ENCODE results near the gene ALCAM.
"Not testable (repeated sequence)": the region's sequence is repeated elsewhere in the genome, so short reads cannot be mapped to it uniquely, and the experiment has no call there.

Gene ALCAM

GRCh38 chr3:105603516-105603915, 236.8 kb downstream of the ALCAM start:
- DNase-seq, result not testable (repeated sequence)

- DNase-seq, result no peak
These were observed 239.3 kb downstream of the ALCAM start for GRCh38 chr3:105606016-105606415.

- DNase-seq, result no peak
These were observed 241.9 kb downstream of the ALCAM start for GRCh38 chr3:105608623-105609022.

GRCh38 chr3:105610473-105610872, 243.8 kb downstream of the ALCAM start:
- DNase-seq, result no peak

- no peak for DNase-seq
These were observed 244.8 kb downstream of the ALCAM start for GRCh38 chr3:105611304-105612192.

- DNase-seq, result no peak
These were observed 246.4 kb downstream of the ALCAM start for GRCh38 chr3:105613120-105613519.

- no peak for DNase-seq
These were observed 247.8 kb downstream of the ALCAM start for GRCh38 chr3:105614288-105615030.

GRCh38 chr3:105615814-105616213, 249.1 kb downstream of the ALCAM start:
- no peak for DNase-seq

- DNase-seq, result no peak
These were observed 249.8 kb downstream of the ALCAM start for GRCh38 chr3:105616374-105617121.

GRCh38 chr3:105618556-105618955, 251.8 kb downstream of the ALCAM start:
- DNase-seq, result no peak

GRCh38 chr3:105619651-105620050, 252.9 kb downstream of the ALCAM start:
- DNase-seq, result no peak

- DNase-seq, result no peak
These were observed 253.5 kb downstream of the ALCAM start for GRCh38 chr3:105620236-105620635.

- no peak for DNase-seq
These were observed 255.5 kb downstream of the ALCAM start for GRCh38 chr3:105622169-105622568.

Data from DMS79 treated with DMSO at 0.1 percent for 48 hours (cell line).